ENCODE results near the gene INPP5A.

INPP5A gene

GRCh38 chr10:132708441-132708840, 170.9 kb downstream of the INPP5A start:
- peak; percentile 80 for DNase-seq (ENCODE audit: low spot score)

GRCh38 chr10:132708936-132709335, 171.3 kb downstream of the INPP5A start:
- no peak for DNase-seq (ENCODE audit: low spot score)

- DNase-seq (ENCODE audit: low spot score), result no peak
Measured at GRCh38 chr10:132709471-132709951, 171.9 kb downstream of the INPP5A start.

- DNase-seq (ENCODE audit: low spot score), result no peak
Measured at GRCh38 chr10:132710036-132710686, 172.6 kb downstream of the INPP5A start.

- no peak for DNase-seq (ENCODE audit: low spot score)
Measured at GRCh38 chr10:132710746-132711612, 173.4 kb downstream of the INPP5A start.

GRCh38 chr10:132711613-132712121, 174.1 kb downstream of the INPP5A start:
- DNase-seq (ENCODE audit: low spot score), result no peak

- DNase-seq (ENCODE audit: low spot score), result no peak
Measured at GRCh38 chr10:132712291-132712690, 174.7 kb downstream of the INPP5A start.

- DNase-seq (ENCODE audit: low spot score), result no peak
Measured at GRCh38 chr10:132712743-132713142, 175.2 kb downstream of the INPP5A start.

GRCh38 chr10:132713421-132714095, 176.0 kb downstream of the INPP5A start:
- DNase-seq (ENCODE audit: low spot score), result no peak

- peak; percentile 96 for DNase-seq (ENCODE audit: low spot score)
Measured at GRCh38 chr10:132714096-132714985, 176.8 kb downstream of the INPP5A start.

GRCh38 chr10:132714986-132715775, 177.6 kb downstream of the INPP5A start:
- DNase-seq (ENCODE audit: low spot score), result peak; percentile 65

- DNase-seq (ENCODE audit: low spot score), result no peak
Measured at GRCh38 chr10:132715776-132716680, 178.4 kb downstream of the INPP5A start.

GRCh38 chr10:132716691-132717490, 179.3 kb downstream of the INPP5A start:
- DNase-seq (ENCODE audit: low spot score), result no peak

GRCh38 chr10:132721725-132722124, 184.1 kb downstream of the INPP5A start:
- DNase-seq (ENCODE audit: low spot score), result no peak

- DNase-seq (ENCODE audit: low spot score), result no peak
Measured at GRCh38 chr10:132722394-132723329, 185.1 kb downstream of the INPP5A start.

GRCh38 chr10:132723330-132723970, 185.9 kb downstream of the INPP5A start:
- no peak for DNase-seq (ENCODE audit: low spot score)

GRCh38 chr10:132724446-132724845, 186.9 kb downstream of the INPP5A start:
- DNase-seq (ENCODE audit: low spot score), result no peak

All from globus pallidus (tissue), 1 donor.